ENCODE results near the gene FNIP2.
"Not testable (repeated sequence)": the region's sequence is repeated elsewhere in the genome, so short reads cannot be mapped to it uniquely, and the experiment has no call there.

Gene FNIP2

DNA sequence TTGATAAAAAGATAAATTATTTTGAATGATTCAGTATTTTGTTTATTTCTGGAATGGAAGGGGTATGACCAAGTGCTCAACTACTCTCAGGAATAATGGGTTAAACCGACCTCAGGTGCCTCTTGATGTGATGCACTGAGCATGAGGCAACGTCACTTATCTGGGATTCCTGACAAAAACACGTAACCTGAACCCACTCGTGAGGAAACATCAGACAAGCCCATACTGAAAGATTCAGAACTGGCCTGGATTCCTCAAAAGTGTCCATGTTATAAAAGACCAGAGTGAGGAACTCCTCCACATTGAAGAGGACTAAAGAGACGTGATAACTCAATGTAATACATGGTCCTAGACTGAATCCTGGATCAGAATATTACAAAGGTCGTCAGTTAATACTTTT is 144.0 kb downstream of the FNIP2 start:
- TF ChIP-seq, protein P1, sequence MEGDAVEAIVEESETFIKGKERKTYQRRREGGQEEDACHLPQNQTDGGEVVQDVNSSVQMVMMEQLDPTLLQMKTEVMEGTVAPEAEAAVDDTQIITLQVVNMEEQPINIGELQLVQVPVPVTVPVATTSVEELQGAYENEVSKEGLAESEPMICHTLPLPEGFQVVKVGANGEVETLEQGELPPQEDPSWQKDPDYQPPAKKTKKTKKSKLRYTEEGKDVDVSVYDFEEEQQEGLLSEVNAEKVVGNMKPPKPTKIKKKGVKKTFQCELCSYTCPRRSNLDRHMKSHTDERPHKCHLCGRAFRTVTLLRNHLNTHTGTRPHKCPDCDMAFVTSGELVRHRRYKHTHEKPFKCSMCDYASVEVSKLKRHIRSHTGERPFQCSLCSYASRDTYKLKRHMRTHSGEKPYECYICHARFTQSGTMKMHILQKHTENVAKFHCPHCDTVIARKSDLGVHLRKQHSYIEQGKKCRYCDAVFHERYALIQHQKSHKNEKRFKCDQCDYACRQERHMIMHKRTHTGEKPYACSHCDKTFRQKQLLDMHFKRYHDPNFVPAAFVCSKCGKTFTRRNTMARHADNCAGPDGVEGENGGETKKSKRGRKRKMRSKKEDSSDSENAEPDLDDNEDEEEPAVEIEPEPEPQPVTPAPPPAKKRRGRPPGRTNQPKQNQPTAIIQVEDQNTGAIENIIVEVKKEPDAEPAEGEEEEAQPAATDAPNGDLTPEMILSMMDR (IDR thresholded peaks at IDR 0.05), result no peak
- Histone ChIP-seq H3K9ac (no peak overlapping the region), H3K27ac (no peak overlapping the region), H3K36me3 (ENCODE audit: control insufficient read depth, insufficient read depth, low read length) (no peaks in the 10 kb centered on the region), H3K4me3 (ENCODE audit: low read depth, low read length) (no peak overlapping the region), H3K9me3 (ENCODE audit: control insufficient read depth, low read length) (no peaks in the 10 kb centered on the region), H3K79me2 (no peaks in the 10 kb centered on the region), H3K4me1 (no peaks in the 10 kb centered on the region), H3K27me3 (ENCODE audit: control insufficient read depth, insufficient read depth, low read length) (no peaks in the 10 kb centered on the region), H2AFZ (no peak overlapping the region), H3K4me2 (ENCODE audit: low read length) (no peak overlapping the region)

DNA sequence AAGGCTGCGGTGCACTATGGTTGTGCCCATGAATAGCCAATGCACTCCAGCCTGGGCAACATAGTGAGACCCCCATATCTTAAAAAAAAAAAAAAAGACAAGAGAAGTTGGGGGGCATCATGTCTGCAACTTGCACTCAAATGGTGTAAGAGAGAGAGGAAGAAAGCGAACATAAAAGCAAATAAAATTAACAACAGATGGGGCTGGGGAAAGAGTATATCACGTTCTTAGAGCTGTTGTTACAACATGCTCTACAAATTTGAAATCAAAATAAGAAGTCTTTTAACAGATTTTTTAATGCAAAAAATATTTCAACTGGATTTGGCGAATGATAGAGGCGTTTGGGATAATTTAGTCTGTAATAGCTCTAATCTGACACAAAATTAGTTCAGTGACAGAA is 144.9 kb downstream of the FNIP2 start:
- Histone ChIP-seq H3K4me2 (ENCODE audit: low read length) (no peak overlapping the region), H3K27me3 (ENCODE audit: control insufficient read depth, insufficient read depth, low read length) (no peaks in the 10 kb centered on the region), H3K9me3 (ENCODE audit: control insufficient read depth, low read length) (no peaks in the 10 kb centered on the region), H3K36me3 (ENCODE audit: control insufficient read depth, insufficient read depth, low read length) (no peaks in the 10 kb centered on the region), H3K4me3 (ENCODE audit: low read depth, low read length) (no peak overlapping the region), H3K9ac (no peak overlapping the region), H3K4me1 (no peaks in the 10 kb centered on the region), H3K27ac (no peak overlapping the region), H2AFZ (no peak overlapping the region), H3K79me2 (no peaks in the 10 kb centered on the region)
- TF ChIP-seq, protein P1 (IDR thresholded peaks at IDR 0.05), result no peak

DNA sequence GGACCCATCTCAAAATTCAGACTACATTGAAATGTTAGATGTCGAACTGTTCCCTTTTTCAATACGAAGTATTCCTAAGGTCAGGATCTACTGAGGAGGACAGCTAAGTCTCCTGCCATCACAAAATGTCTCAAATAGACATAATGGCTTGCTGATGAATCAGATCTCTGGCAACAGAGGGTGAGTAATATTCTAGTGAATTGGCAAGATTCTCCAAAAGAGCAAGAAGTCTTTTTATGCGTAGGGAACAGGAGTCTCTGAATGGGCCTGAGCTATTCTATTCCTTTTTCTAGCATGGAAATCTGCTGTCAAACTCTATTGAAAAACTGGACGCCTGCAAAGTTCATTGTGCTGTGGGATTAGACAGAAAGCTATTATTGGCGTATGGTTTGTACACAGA is 145.4 kb downstream of the FNIP2 start:
- H3K27me3 ChIP-seq (ENCODE audit: control insufficient read depth, insufficient read depth, low read length), result no peaks in the 10 kb centered on the region
- no peak overlapping the region for H2AFZ ChIP-seq
- H3K79me2 ChIP-seq, result no peaks in the 10 kb centered on the region
- H3K9ac ChIP-seq, result no peak overlapping the region
- H3K36me3 ChIP-seq (ENCODE audit: control insufficient read depth, insufficient read depth, low read length), result no peaks in the 10 kb centered on the region
- H3K27ac ChIP-seq, result no peak overlapping the region
- TF ChIP-seq, protein P1 (IDR thresholded peaks at IDR 0.05), result no peak
- H3K4me1 ChIP-seq, result no peaks in the 10 kb centered on the region
- no peaks in the 10 kb centered on the region for H3K9me3 ChIP-seq (ENCODE audit: control insufficient read depth, low read length)
- no peak overlapping the region for H3K4me2 ChIP-seq (ENCODE audit: low read length)
- H3K4me3 ChIP-seq (ENCODE audit: low read depth, low read length), result no peak overlapping the region

DNA sequence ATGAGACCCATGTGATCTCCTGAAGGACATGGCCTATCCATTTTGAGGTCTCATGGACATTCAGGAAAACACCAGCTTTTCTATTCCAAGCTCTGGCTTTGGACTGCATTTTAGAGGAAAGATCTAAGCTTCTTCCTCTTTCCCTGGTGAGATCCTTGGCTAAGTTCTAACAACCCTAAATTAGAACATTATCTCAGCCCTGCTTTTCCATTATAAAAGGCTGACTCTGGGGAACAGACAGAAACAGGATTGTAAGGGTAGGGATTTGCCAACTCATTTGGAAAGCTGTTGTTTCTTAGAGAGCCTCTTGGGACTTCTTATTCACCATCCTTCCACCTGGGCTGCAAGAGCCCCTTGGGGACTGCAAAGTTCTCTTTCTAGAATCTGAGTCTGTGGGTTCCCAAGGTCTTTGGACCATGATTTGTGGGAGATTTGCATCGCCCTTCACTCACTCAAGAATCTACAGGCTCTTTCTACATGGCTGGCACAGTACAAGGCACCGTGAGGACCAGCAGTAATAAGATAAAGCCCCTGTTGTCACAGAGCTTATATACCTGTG is 146.9 kb downstream of the FNIP2 start:
- H3K4me3 ChIP-seq (ENCODE audit: low read depth, low read length), result no peak overlapping the region
- no peaks in the 10 kb centered on the region for H3K36me3 ChIP-seq (ENCODE audit: control insufficient read depth, insufficient read depth, low read length)
- no peaks in the 10 kb centered on the region for H3K9me3 ChIP-seq (ENCODE audit: control insufficient read depth, low read length)
- H3K9ac ChIP-seq, result no peak overlapping the region
- TF ChIP-seq, protein P1 (IDR thresholded peaks at IDR 0.05), result no peak
- no peaks in the 10 kb centered on the region for H3K27me3 ChIP-seq (ENCODE audit: control insufficient read depth, insufficient read depth, low read length)
- H3K4me2 ChIP-seq (ENCODE audit: low read length), result no peak overlapping the region
- no peak overlapping the region for H2AFZ ChIP-seq
- no peak overlapping the region for H3K27ac ChIP-seq
- no peaks in the 10 kb centered on the region for H3K79me2 ChIP-seq
- H3K4me1 ChIP-seq, result no peaks in the 10 kb centered on the region

DNA sequence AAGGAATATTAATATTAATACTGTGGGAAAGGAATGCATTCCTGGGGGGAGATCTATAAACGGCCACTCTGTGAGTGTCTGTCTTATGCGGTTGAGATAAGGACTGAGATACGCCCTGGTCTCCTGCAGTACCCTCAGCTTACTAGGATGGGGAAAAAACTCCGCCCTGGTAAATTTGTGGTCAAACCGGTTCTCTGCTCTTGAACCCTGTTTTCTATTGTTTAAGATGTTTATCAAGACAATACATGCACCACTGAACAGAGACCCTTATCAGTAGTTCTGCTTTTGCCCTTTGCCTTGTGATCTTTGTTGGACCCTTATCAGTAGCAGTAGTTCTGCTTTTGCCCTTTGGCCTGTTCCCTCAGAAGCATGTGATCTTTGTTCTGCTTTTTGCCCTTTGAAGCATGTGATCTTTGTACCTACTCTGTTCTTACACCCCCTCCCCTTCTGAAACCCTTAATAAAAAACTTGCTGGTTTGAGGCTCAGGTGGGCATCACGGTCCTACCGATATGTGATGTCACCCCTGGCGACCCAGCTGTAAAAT is 151.7 kb downstream of the FNIP2 start:
- H3K9ac ChIP-seq; H3K4me2 ChIP-seq (ENCODE audit: low read length); H3K9me3 ChIP-seq (ENCODE audit: control insufficient read depth, low read length); H3K4me1 ChIP-seq; H3K27me3 ChIP-seq (ENCODE audit: control insufficient read depth, insufficient read depth, low read length); H3K79me2 ChIP-seq; H3K27ac ChIP-seq; H3K36me3 ChIP-seq (ENCODE audit: control insufficient read depth, insufficient read depth, low read length); H2AFZ ChIP-seq; H3K4me3 ChIP-seq (ENCODE audit: low read depth, low read length): not testable (repeated sequence)

DNA sequence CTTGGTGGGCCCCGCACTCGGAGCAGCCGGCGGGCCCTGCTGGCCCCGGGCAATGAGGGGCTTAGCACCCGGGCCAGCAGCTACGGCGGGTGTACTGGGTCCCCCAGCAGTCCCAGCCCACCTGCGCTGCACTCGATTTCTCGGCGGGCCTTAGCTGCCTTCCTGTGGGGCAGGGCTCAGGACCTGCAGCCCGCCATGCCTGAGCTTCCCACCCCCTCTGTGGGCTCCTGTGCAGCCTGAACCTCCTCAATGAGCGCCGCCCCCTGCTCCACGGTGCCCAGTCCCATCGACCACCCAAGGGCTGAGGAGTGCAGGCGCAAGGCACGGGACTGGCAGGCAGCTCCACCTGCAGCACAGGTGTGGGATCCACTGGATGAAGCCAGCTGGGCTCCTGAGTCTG is 158.9 kb downstream of the FNIP2 start:
- H3K27me3 ChIP-seq (ENCODE audit: control insufficient read depth, insufficient read depth, low read length); H3K36me3 ChIP-seq (ENCODE audit: control insufficient read depth, insufficient read depth, low read length); H2AFZ ChIP-seq; H3K4me2 ChIP-seq (ENCODE audit: low read length); H3K79me2 ChIP-seq; H3K4me3 ChIP-seq (ENCODE audit: low read depth, low read length); H3K4me1 ChIP-seq; H3K27ac ChIP-seq; H3K9ac ChIP-seq; H3K9me3 ChIP-seq (ENCODE audit: control insufficient read depth, low read length): not testable (repeated sequence)

Measured in parathyroid adenoma (tissue), 2 donors.